Left ventricle myocardium superior (tissue), 1 donor: ENCODE results near the gene LAMB3. TPM values are rescaled to one million over a fixed set of nuclear protein-coding genes. Genes with fewer than 3 reads are reported as not detected.

ENCODE experiments used
- ATAC-seq: fragments of 200-7000 bp; cut with Tn5 transposase; one replicate; pipeline ENCODE4 v1.9.1; 2020; ENCODE audit warnings: mild to moderate bottlenecking, moderate library complexity
- DNase-seq: peaks from one replicate; pipeline ENCODE4 v3.0.0-alpha.2; 2020
- intact Hi-C: fragments of 100-400 bp; cut with micrococcal nuclease; formaldehyde crosslinking; loops from one replicate; pipeline ENCODE4 v1.11.0; 2022
- total RNA-seq: library from RNA; stranded (reverse); fragmentation: NEBNext Ultra II Directional; extraction: Animal tissue kit (Norgen Biotek cat#: 25700); gene quantifications from one replicate; pipeline ENCODE4 v1.2.1, GENCODE V29; 2021
- donor health status: DM: no; HTN: yes; CAD: no; lungs with severe emphysema.

The LAMB3 gene
- total RNA-seq, 1 donor from 2014 or later = 5.2 TPM

- intact Hi-C loops = no loop called here
- DNase-seq = no peak
- peak; percentile 27 for ATAC-seq
These were observed 42.2 kb downstream of the LAMB3 start for GRCh38 chr1:209609791-209610630.

- no peak for DNase-seq
- intact Hi-C loops = no loop called here
- ATAC-seq = no peak
These were observed 43.0 kb downstream of the LAMB3 start for GRCh38 chr1:209609041-209609790.

DNA sequence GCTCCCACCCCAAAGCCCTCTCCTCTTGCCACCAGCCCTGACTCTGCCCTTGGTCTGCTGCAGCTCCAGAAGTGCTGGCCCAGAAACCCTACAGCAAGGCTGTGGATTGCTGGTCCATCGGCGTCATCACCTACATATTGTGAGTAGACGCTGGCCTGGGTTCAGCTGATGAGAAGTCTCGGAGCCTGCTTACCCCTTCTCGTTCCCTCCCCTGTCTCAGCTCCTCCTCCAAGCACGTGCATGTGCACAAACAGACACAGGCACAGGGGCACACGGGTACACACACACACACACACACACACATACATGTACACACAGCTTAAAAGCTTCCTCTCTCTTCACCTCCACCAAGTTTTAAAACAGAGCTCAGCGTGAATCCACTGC lies 44.4 kb downstream of the LAMB3 start:
- ATAC-seq (no peak), DNase-seq (no peak)
- intact Hi-C loops = no loop called here

GRCh38 chr1:209607102-209607794 lies 45.0 kb downstream of the LAMB3 start:
- ATAC-seq (no peak), DNase-seq (no peak)
- intact Hi-C loops = no loop called here

DNA sequence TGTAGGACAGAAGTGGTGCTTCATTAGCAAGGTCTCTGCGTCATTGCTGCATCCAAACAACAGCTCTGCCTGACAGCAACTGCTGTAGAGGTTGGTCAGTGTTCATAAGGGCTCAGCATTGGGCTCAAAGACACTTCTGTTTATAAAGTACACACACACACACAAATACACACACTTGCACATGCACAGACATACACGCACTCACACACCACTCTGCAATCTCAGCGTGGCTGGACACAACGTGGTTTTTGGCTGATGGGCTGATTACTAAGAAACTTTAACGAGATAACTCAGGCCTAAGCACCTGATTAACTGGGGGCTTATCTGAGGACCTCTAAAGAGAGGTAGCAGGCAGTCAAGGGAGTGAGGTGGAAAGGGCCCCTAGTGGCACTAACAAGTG lies 48.3 kb downstream of the LAMB3 start:
- ATAC-seq = no peak
- intact Hi-C loops = loop anchor here (5.0 kb wide), 1 partner anchor 88 kb away; no protein-coding TSS in a partner anchor

GRCh38 chr1:209601809-209602657 lies 50.2 kb downstream of the LAMB3 start:
- ATAC-seq (peak; percentile 89), DNase-seq (no peak)
- intact Hi-C loops = loop anchor here (5.0 kb wide), 1 partner anchor 90 kb away; no protein-coding TSS in a partner anchor

More for the DNA sequence above, 48.3 kb downstream of the LAMB3 start:
- DNase-seq = no peak

DNA sequence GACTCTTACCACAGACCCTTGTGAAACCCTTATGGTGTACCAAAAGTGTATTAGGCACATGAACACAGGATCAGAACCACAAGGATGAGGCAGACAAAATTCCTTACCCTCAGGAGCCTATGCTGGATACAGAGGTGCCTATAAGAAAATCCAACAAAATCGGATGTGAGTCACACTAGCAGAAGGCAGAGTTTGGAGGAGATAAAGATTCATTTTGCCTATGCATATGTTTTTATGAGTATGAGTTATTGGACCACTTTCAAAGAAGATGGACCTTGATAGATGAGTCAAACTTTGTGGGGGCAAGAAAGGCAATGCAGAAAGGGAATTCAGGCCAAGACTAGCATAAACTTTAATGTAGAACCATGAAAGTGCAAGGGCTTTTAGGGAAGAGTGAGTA lies 51.7 kb downstream of the LAMB3 start:
- no peak for DNase-seq
- no peak for ATAC-seq
- intact Hi-C loops = loop anchor here (5.0 kb wide), 1 partner anchor 92 kb away; no protein-coding TSS in a partner anchor

DNA sequence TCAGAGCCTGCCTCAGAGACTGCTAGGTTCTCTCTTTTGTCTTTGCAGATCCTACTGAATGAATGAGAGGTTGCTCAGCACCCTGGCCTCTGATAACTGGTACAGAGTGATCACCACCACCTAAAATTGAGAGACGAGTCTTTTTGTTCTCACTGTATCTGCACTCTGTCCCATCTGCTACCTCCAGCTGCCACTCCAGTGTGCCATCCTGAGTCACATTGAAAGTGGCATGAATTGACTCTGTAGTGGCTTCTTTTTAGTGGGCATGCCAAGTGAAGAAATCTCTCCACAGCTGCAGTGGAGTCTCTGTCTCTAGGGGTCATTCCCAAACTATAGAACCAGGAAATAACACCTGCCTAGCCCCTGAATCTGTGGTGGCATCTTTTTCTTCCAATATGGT lies 54.0 kb downstream of the LAMB3 start:
- ATAC-seq = no peak
- intact Hi-C loops = no loop called here
- no peak for DNase-seq

- intact Hi-C loops = no loop called here
- DNase-seq = no peak
- no peak for ATAC-seq
These were observed 54.7 kb downstream of the LAMB3 start for GRCh38 chr1:209597499-209597898.

DNA sequence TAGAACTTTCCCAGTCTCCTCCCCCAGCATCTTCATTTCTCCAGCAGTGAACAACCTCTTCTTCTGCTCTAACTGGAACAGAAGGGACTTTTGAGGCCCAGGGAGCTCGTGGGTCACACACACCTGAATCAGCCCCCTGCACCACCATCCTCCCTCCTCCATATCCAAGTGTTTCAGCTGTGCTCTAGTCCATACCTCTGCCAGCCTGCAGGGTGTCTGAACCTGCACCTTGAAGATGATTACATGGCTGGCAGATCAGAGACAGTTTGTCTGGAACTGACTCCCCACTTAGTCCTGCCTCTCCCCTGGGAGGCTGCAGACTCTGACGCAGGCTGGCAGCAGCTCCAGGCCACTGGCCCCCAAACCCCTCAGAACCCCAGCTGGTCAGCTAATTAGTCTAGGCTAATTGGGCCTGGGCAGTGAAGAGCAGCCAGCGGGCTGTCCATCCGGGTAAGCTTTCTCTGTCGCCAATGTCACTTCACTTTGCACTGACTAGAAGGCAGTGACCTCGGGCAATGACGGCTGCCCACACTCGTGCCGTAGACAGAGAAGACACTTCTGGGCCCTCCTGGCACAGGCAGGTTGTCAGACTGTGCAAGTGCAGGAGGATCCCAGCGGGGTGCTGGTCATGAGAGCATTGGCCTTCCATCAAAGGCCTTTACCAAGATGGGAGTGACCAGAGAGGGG lies 56.5 kb downstream of the LAMB3 start:
- no peak for ATAC-seq
- DNase-seq = no peak
- intact Hi-C loops = no loop called here

DNA sequence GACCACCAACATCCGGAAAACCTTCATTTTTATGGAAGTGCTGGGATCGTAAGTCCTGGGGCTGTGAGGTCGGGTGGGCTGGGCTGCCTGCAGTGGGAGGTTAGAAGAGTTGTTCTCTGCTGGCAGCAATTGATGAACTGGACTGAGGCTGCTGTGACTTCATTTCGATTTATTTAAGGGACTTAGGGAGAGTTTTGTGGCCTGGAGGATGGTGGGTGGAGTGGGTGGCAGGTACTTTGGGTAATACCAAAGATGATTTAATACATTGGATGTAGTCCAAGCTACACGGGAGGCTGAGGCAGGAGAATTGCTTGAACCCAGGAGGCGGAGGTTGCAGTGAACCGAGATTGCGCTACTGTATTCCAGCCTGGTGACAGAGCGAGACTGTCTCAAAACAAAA lies 57.2 kb downstream of the LAMB3 start:
- ATAC-seq = no peak
- intact Hi-C loops = no loop called here

GRCh38 chr1:209594440-209594839 lies 57.8 kb downstream of the LAMB3 start:
- intact Hi-C loops = no loop called here
- DNase-seq = no peak
- no peak for ATAC-seq

More for the DNA sequence above, 57.2 kb downstream of the LAMB3 start:
- no peak for DNase-seq

DNA sequence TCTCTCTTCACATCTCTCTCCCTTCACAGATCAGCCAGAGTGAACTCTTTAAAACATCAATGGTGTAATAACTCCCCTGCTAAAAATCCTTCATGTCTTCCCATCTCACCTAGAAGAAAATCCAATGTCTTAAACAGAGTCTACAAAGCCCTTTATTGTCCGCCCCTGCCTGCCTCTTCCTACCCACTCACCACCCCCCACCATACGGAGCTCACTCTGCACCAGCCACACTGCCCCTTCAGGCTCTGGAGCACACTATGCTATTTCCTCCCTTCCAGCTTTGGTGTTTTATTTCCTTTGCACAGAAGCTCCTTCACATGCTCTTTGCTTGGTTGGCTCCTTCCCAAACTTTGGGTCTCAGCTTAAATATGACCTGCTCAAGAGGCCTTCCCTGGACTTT lies 58.5 kb downstream of the LAMB3 start:
- intact Hi-C loops = no loop called here
- no peak for DNase-seq
- no peak for ATAC-seq

GRCh38 chr1:209590405-209590804 lies 61.8 kb downstream of the LAMB3 start:
- intact Hi-C loops = no loop called here
- ATAC-seq (peak; percentile 40), DNase-seq (peak; percentile 33)

- intact Hi-C loops = no loop called here
- ATAC-seq = no peak
- DNase-seq = no peak
These were observed 62.4 kb downstream of the LAMB3 start for GRCh38 chr1:209589863-209590262.

- ATAC-seq (no peak), DNase-seq (no peak)
- intact Hi-C loops = no loop called here
These were observed 62.8 kb downstream of the LAMB3 start for GRCh38 chr1:209589440-209589839.

- ATAC-seq (no peak), DNase-seq (no peak)
- intact Hi-C loops = no loop called here
These were observed 64.4 kb downstream of the LAMB3 start for GRCh38 chr1:209587789-209588188.

- DNase-seq = no peak
- intact Hi-C loops = no loop called here
These were observed 65.9 kb downstream of the LAMB3 start for GRCh38 chr1:209586221-209586740.

More at GRCh38 chr1:209586221-209586740, 65.9 kb downstream of the LAMB3 start:
- no peak for ATAC-seq
